ENCODE measurements around the gene PNPLA2. TPM values are rescaled to one million over a fixed set of nuclear protein-coding genes. Genes with fewer than 3 reads are reported as not detected.

Gene PNPLA2
- total and polyA plus RNA-seq, 10 of the 15 experiments (the other 5 are each of a cell fraction or from before 2014, with no cell fraction given): 0.19 to 34.0 (median 8.1) TPM

DNA sequence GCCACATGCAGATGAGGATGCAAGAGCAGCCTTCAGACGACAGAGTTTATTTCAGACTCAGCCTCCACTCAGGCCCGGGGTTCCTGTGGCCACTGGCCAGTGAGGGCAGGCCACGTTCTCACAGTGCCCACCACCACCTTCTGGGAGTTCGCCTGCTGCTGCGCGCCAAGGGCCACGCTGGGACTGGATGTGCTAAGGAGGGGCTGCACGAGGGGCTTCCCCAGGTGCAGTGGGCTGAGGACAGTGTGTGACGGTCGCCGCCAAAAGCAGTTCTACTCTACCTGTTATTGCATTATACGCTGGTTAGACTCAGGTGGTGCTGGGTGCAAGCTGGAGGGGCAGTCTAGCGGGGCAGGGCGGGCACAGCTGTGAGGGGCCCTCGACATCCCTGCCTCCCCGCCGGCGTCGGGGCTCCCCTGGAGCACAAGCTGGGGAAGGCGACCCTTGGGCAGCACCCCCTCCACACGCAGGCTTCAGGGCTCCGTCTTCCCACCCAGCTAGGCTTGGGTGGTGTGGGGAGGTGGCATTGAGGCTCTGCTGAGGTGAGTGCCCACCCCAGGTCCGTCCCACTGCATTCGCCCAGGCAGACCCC lies 31.5 kb upstream of the PNPLA2 start (continued):
- TF ChIP-seq ZNF217 (IDR thresholded peaks at IDR 0.05): no peak
- TF ChIP-seq, protein P1, sequence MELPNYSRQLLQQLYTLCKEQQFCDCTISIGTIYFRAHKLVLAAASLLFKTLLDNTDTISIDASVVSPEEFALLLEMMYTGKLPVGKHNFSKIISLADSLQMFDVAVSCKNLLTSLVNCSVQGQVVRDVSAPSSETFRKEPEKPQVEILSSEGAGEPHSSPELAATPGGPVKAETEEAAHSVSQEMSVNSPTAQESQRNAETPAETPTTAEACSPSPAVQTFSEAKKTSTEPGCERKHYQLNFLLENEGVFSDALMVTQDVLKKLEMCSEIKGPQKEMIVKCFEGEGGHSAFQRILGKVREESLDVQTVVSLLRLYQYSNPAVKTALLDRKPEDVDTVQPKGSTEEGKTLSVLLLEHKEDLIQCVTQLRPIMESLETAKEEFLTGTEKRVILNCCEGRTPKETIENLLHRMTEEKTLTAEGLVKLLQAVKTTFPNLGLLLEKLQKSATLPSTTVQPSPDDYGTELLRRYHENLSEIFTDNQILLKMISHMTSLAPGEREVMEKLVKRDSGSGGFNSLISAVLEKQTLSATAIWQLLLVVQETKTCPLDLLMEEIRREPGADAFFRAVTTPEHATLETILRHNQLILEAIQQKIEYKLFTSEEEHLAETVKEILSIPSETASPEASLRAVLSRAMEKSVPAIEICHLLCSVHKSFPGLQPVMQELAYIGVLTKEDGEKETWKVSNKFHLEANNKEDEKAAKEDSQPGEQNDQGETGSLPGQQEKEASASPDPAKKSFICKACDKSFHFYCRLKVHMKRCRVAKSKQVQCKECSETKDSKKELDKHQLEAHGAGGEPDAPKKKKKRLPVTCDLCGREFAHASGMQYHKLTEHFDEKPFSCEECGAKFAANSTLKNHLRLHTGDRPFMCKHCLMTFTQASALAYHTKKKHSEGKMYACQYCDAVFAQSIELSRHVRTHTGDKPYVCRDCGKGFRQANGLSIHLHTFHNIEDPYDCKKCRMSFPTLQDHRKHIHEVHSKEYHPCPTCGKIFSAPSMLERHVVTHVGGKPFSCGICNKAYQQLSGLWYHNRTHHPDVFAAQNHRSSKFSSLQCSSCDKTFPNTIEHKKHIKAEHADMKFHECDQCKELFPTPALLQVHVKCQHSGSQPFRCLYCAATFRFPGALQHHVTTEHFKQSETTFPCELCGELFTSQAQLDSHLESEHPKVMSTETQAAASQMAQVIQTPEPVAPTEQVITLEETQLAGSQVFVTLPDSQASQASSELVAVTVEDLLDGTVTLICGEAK (IDR thresholded peaks at IDR 0.05; ENCODE audit: borderline replicate concordance): no peak
- TF ChIP-seq SREBF1 (IDR thresholded peaks at IDR 0.05; ENCODE audit: low read length): no peak
- TF ChIP-seq POLR2AphosphoS2 (IDR thresholded peaks at IDR 0.05; ENCODE audit: low read depth, low read length): no peak
- TF ChIP-seq CREM (IDR thresholded peaks at IDR 0.05; ENCODE audit: low read depth): no peak
- TF ChIP-seq FOXM1 (IDR thresholded peaks at IDR 0.05; ENCODE audit: low read depth, low read length): no peak
- no peak for TF ChIP-seq IKZF1 (conservative IDR thresholded peaks at IDR 0.05)
- TF ChIP-seq RBBP5 (conservative IDR thresholded peaks at IDR 0.05): no peak
- TF ChIP-seq ZNF384 (IDR thresholded peaks at IDR 0.05; ENCODE audit: borderline replicate concordance, low read depth, low read length): no peak
- TF ChIP-seq MYB (IDR thresholded peaks at IDR 0.05; ENCODE audit: borderline replicate concordance, low read depth, low read length): no peak
- no peak for TF ChIP-seq ZNF274 (IDR thresholded peaks at IDR 0.05; ENCODE audit: insufficient read depth, insufficient read length)
- TF ChIP-seq HCFC1 (IDR thresholded peaks at IDR 0.05; ENCODE audit: low read length): no peak

All from GM12878 (cell line).